MCF 10A (cell line): ENCODE measurements around the gene URB2. TPM values are rescaled to one million over a fixed set of nuclear protein-coding genes. Genes with fewer than 3 reads are reported as not detected.

Source experiments
- BruUV-seq: library from RNA; stranded (reverse); fragments of 400-500 nt; replicated peaks from 2 replicates; lab custom pipeline; 2021; lab: Mats Ljungman, UMichigan
- CTCF ChIA-PET: fragments of 300-600 bp; sonication (Branson Sonifier 250); formaldehyde crosslinking; extraction: SDS; loops from one replicate; lab custom pipeline; 2021; ENCODE audit warnings: antibody characterized with exemption, inconsistent platforms; lab: Yijun Ruan, JAX
- POLR2A ChIA-PET: fragments of 300-600, 350-650 bp; sonication (Branson Sonifier 250); formaldehyde crosslinking; extraction: SDS; loops from one replicate; lab custom pipeline; 2020; ENCODE audit warnings: antibody characterized with exemption, inconsistent platforms; lab: Yijun Ruan, JAX
- DNase-seq: peaks from one replicate; pipeline ENCODE4 v3.0.0-alpha.2; 2018; ENCODE audit not compliant: unreplicated experiment
- H3K27ac Mint-ChIP-seq: one replicate; pipeline ENCODE4 v1.8.0; 2022; ENCODE audit warnings: mild to moderate bottlenecking, low read depth, mixed read lengths; ENCODE audit not compliant: unreplicated experiment
- H3K27me3 Mint-ChIP-seq: one replicate; pipeline ENCODE4 v1.8.0; 2022; ENCODE audit warnings: mixed read lengths; ENCODE audit not compliant: insufficient read depth, unreplicated experiment
- H3K36me3 Mint-ChIP-seq: one replicate; pipeline ENCODE4 v1.8.0; 2022; ENCODE audit warnings: mild to moderate bottlenecking, moderate library complexity, mixed read lengths; ENCODE audit not compliant: insufficient read depth, unreplicated experiment
- H3K4me1 Mint-ChIP-seq: one replicate; pipeline ENCODE4 v1.8.0; 2022; ENCODE audit warnings: mixed read lengths; ENCODE audit not compliant: insufficient read depth, unreplicated experiment
- H3K4me3 Mint-ChIP-seq: one replicate; pipeline ENCODE4 v1.8.0; 2022; ENCODE audit warnings: mild to moderate bottlenecking, moderate library complexity, mixed read lengths; ENCODE audit not compliant: unreplicated experiment
- H3K9me3 Mint-ChIP-seq: one replicate; pipeline ENCODE4 v1.8.0; 2022; ENCODE audit warnings: mixed read lengths; ENCODE audit not compliant: unreplicated experiment
- CTCF ChIP-seq: fragments of 200-600 bp; IDR thresholded peaks from one replicate; pipeline ENCODE4 v1.8.0; 2022; ENCODE audit warnings: antibody characterized with exemption, mild to moderate bottlenecking; ENCODE audit not compliant: unreplicated experiment
- intact Hi-C: fragments of 100-400 bp; cut with micrococcal nuclease; formaldehyde crosslinking; loops from 2 replicates; pipeline ENCODE4 v1.14.1; 2022
- total RNA-seq: library from RNA; stranded (reverse); gene quantifications from 2 replicates; pipeline ENCODE4 v1.2.3, GENCODE V29; 2022

The URB2 gene
- total RNA-seq, 1 experiment from 2014 or later: 35.5 TPM

GRCh38 chr1:229636042-229636441 is 10.0 kb downstream of the URB2 start:
- Mint-ChIP-seq H3K27ac (no peak overlapping the region), H3K4me1 (peaks cover 3% of the 10 kb centered on the region), H3K36me3 (peaks cover 93% of the 10 kb centered on the region), H3K27me3 (no peaks in the 10 kb centered on the region), H3K4me3 (no peak overlapping the region), H3K9me3 (no peaks in the 10 kb centered on the region)
- intact Hi-C loops: no loop called here
- TF ChIP-seq CTCF: no peak
- BruUV-seq: no TSS peak
- CTCF ChIA-PET: interaction anchor here (0.6 to 2.2 kb wide), 4 partner anchors 25 to 1598 kb away, joined by 3 to 20 read pairs (median 4); no protein-coding TSS in a partner anchor
- no peak for DNase-seq
- POLR2A ChIA-PET: interaction anchor here (3.0 kb wide), 1 partner anchor 9 kb away, joined by 9 read pairs; the partner anchor contains the start of gene URB2

- TF ChIP-seq CTCF: no peak
- Mint-ChIP-seq H3K27me3 (no peaks in the 10 kb centered on the region), H3K4me1 (peaks cover 3% of the 10 kb centered on the region), H3K9me3 (no peaks in the 10 kb centered on the region), H3K36me3 (peaks cover 91% of the 10 kb centered on the region), H3K27ac (no peak overlapping the region), H3K4me3 (no peak overlapping the region)
- no peak for DNase-seq
- POLR2A ChIA-PET: interaction anchor here (0.6 to 3.0 kb wide), 3 partner anchors 11 to 78 kb away, joined by 3 to 9 read pairs (median 3); partner anchors contain the start of gene URB2
- no TSS peak for BruUV-seq
- intact Hi-C loops: no loop called here
- CTCF ChIA-PET: interaction anchor here (0.7 to 2.2 kb wide), 8 partner anchors 8 to 973 kb away, joined by 3 to 20 read pairs (median 4); partner anchors contain the start of gene ABCB10
These were observed 11.7 kb downstream of the URB2 start for GRCh38 chr1:229637746-229638145.

GRCh38 chr1:229640455-229640854 is 14.4 kb downstream of the URB2 start:
- H3K27me3 Mint-ChIP-seq: no peaks in the 10 kb centered on the region
- intact Hi-C loops: no loop called here
- TF ChIP-seq CTCF: no peak
- CTCF ChIA-PET: no interaction called here
- H3K9me3 Mint-ChIP-seq: no peaks in the 10 kb centered on the region
- no peak for DNase-seq
- no peak overlapping the region for H3K27ac Mint-ChIP-seq
- peaks cover 3% of the 10 kb centered on the region for H3K4me1 Mint-ChIP-seq
- H3K4me3 Mint-ChIP-seq: no peak overlapping the region
- BruUV-seq: no TSS peak
- peaks cover 91% of the 10 kb centered on the region for H3K36me3 Mint-ChIP-seq
- POLR2A ChIA-PET: interaction anchor here (0.6 to 2.1 kb wide), 3 partner anchors 14 to 537 kb away, joined by 3 to 6 read pairs (median 4); partner anchors contain the start of genes TAF5L and URB2

GRCh38 chr1:229641306-229641705 is 15.3 kb downstream of the URB2 start:
- H3K27ac Mint-ChIP-seq: no peak overlapping the region
- no peak overlapping the region for H3K4me3 Mint-ChIP-seq
- POLR2A ChIA-PET: interaction anchor here (2.1 kb wide), 1 partner anchor 14 kb away, joined by 6 read pairs; the partner anchor contains the start of genes TAF5L and URB2
- no peak for DNase-seq
- H3K36me3 Mint-ChIP-seq: peaks cover 91% of the 10 kb centered on the region
- intact Hi-C loops: no loop called here
- TF ChIP-seq CTCF: no peak
- H3K9me3 Mint-ChIP-seq: no peaks in the 10 kb centered on the region
- BruUV-seq: no TSS peak
- no peaks in the 10 kb centered on the region for H3K27me3 Mint-ChIP-seq
- CTCF ChIA-PET: no interaction called here
- H3K4me1 Mint-ChIP-seq: peaks cover 3% of the 10 kb centered on the region
